ENCODE data around the gene FILIP1. TPM values are rescaled to one million over a fixed set of nuclear protein-coding genes. Genes with fewer than 3 reads are reported as not detected.

Gene FILIP1
- total RNA-seq, 1 donor from 2014 or later, result not detected

DNA sequence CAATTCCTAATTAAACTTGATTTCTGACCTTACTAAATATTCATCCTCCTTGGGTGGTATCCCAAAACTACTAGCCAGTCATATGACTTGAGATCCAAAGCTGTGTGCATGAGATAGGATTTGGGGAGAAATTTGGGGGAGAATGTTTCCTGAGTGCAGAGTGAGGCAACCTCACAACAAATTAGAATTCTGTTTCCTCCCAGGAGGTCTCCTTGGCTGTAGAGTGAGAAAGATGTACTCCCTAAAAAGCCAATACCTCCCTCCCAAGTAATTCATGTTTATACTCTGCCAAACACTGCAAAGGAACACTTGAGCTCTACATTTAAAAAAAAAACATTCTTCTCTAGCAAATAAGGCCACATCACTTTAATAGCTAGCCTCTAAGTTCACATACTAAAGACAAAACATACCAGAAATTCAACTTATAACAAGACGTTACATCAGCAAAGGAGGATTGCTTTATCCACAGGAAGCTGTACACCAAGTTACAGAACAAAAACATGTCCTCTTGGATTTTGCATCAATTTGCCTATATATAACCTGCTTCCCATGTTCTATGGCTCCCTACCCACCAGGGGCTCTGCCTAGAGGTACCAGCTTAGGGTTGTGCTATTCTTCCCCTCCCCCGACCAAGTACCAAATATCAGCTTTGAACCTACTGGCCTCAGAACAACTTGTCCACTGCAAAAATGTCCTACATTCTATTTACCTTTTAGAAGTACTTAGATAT, 193.6 kb downstream of the FILIP1 start:
- intact Hi-C loops (cut with micrococcal nuclease), result no loop called here

GRCh38 chr6:75296811-75297779, 196.5 kb downstream of the FILIP1 start:
- intact Hi-C loops (cut with micrococcal nuclease), result loop anchor here (1.0 kb wide), 2 partner anchors 12 to 229 kb away; no protein-coding TSS in a partner anchor

DNA sequence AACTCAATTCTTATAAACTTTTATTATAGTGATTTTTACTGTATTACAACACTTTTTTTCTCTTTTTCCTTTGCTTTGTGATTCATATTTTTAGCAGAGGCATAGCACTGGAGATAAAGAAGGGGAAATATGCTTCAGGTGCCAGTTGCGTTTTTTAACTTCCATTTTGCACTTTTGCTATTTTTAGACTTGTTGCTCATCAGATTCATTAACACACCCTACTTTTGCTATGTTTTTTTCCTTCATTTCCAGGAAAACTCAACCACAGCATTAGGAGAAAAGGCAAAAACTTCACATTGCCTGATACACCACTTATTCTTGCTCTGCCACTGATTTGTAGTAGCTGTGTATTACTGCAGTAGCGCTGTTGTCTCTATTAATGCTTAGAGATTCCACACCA, 201.0 kb downstream of the FILIP1 start:
- intact Hi-C loops (cut with micrococcal nuclease), result no loop called here

- intact Hi-C loops (cut with micrococcal nuclease), result no loop called here
These were observed 201.9 kb downstream of the FILIP1 start for GRCh38 chr6:75291744-75292143.

DNA sequence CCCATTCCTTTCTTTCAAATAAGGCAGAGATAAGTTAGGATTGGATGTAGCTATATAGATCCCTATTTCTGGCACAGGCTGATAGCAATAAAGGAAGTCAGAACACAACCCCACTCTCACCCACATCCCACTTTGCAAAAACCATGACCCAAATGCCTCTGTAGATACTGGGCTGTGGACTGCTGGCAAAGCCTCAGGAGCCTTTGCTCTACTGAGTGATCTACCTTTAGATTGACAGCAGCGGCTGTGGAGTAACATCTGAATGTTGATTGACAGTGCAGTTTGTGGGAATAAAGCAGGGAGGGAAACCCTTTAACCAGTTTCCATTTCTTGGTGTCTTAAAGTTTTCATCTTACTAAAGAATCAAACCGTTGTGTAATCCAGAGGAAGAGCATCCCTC, 202.3 kb downstream of the FILIP1 start:
- intact Hi-C loops (cut with micrococcal nuclease), result no loop called here

DNA sequence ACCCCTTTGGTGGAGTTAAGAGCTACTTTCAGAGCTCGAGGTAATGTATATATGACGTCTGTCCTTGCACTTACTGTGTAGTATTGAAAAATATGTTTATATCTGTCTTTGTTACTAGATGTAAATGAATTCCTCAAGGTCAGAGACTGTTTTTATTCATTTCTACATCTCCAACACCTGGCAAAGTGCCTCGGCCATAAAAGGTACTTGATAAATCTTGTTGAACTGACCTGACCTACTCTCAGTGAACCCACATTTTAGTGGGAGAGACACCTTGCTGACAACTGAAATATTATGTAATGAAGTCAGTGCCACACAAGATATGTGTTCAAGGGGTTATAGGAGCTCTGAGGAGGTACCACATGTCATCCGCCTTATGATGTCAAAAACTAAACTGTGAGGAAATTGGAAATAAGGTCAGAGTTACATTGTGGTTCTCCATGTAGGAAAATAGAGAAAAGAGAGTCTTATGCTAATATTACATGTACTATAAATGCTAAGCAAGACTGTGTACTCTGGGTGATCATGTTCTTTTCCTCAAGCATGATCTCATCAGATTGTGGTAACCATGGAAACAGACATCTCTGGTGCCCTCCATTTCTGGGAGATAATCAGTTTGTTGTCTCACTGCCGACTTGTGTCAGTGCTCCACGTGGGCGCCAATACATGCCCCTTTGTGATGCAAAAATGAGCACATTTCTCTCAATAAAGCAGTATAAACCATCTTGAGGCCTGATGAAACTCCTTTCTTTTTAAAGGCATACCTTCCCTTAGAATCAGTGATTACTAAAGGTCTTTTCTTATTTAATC, 203.3 kb downstream of the FILIP1 start:
- intact Hi-C loops (cut with micrococcal nuclease), result no loop called here

GRCh38 chr6:75288023-75288422, 205.6 kb downstream of the FILIP1 start:
- intact Hi-C loops (cut with micrococcal nuclease), result loop anchor here (10.0 kb wide), 1 partner anchor 1833 kb away; the partner anchor contains the start of gene CGAS

GRCh38 chr6:75287424-75287823, 206.2 kb downstream of the FILIP1 start:
- intact Hi-C loops (cut with micrococcal nuclease), result loop anchor here (10.0 kb wide), 1 partner anchor 1833 kb away; the partner anchor contains the start of gene CGAS

DNA sequence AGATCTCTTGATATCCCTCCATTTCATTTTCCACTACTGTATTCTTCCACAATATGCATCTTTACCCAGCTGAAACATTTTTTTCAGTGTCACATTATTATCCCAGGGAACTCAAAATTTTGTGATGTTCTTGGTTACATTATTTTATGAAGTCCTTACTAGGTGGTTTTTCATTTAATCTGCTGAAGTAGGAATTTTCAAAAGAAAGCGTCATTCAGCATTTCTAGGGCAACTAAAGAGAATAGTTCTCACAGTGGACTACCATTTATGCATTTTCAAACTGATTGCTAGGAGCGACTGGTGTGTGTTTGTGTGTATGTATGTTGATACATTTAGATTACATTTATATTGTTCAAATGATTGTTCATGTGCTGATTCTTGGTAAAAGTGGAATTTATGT, 206.6 kb downstream of the FILIP1 start:
- intact Hi-C loops (cut with micrococcal nuclease), result loop anchor here (10.0 kb wide), 1 partner anchor 1832 kb away; the partner anchor contains the start of gene CGAS

GRCh38 chr6:75285283-75285639, 208.3 kb downstream of the FILIP1 start:
- intact Hi-C loops (cut with micrococcal nuclease), result loop anchor here (1.0 to 10.0 kb wide), 2 partner anchors 12 to 1830 kb away; partner anchors contain the start of gene CGAS

GRCh38 chr6:75284632-75285282, 208.8 kb downstream of the FILIP1 start, which contains the start of gene TMEM30A:
Gene TMEM30A, minus strand, starts transcription at chr6:75284792. Its CDS starts 154 bp downstream, at chr6:75284638.
- intact Hi-C loops (cut with micrococcal nuclease), result loop anchor here (1.0 to 10.0 kb wide), 7 partner anchors 13 to 1830 kb away; partner anchors contain the start of genes CD109, CGAS, COX7A2 and EEF1A1

- intact Hi-C loops (cut with micrococcal nuclease), result loop anchor here (1.0 to 10.0 kb wide), 6 partner anchors 18 to 1829 kb away; partner anchors contain the start of genes CD109, CGAS, COX7A2 and EEF1A1
These were observed 209.5 kb downstream of the FILIP1 start for GRCh38 chr6:75283907-75284631.

DNA sequence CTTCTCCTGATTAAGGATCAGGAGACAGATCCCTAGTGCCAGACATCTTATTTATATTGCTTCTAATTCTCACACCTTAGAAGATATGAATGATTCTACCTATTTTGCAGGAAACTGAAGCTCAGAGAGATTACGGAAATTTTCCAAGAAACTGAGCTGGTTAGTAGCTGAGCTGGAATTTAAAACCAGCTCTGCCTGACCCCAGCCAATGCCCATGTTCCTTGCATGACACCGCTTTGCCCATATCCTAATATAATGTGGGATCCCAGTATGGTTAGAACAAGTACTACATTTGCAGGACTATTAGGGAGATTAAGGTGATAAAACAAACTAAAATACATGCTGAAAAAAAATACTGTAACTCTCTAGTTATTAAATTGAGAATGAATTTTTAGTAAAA, 210.9 kb downstream of the FILIP1 start:
- intact Hi-C loops (cut with micrococcal nuclease), result loop anchor here (10.0 kb wide), 1 partner anchor 1828 kb away; the partner anchor contains the start of gene CGAS

GRCh38 chr6:75281653-75282052, 211.9 kb downstream of the FILIP1 start:
- intact Hi-C loops (cut with micrococcal nuclease), result loop anchor here (10.0 kb wide), 1 partner anchor 1827 kb away; the partner anchor contains the start of gene CGAS

- intact Hi-C loops (cut with micrococcal nuclease), result loop anchor here (10.0 kb wide), 1 partner anchor 1825 kb away; the partner anchor contains the start of gene CGAS
These were observed 213.3 kb downstream of the FILIP1 start for GRCh38 chr6:75280131-75280855.

DNA sequence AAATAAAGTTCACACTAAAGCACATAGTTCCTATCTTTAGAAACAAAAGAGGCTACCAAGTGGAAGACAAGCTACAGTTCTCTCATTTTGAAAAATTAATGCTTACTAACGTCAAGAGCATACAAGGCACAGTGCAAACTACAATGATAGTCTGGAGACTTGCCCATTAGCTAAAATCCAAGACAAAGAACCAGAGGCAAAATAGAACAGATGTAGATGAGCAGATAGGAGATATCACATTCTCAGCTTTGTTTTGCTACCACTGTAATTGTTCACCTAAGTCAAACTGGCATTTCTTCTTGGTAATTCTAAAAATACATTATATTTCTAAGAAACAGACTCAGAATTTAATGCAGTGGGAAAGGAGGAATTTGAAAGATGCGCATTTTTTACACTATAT, 214.2 kb downstream of the FILIP1 start:
- intact Hi-C loops (cut with micrococcal nuclease), result no loop called here

DNA sequence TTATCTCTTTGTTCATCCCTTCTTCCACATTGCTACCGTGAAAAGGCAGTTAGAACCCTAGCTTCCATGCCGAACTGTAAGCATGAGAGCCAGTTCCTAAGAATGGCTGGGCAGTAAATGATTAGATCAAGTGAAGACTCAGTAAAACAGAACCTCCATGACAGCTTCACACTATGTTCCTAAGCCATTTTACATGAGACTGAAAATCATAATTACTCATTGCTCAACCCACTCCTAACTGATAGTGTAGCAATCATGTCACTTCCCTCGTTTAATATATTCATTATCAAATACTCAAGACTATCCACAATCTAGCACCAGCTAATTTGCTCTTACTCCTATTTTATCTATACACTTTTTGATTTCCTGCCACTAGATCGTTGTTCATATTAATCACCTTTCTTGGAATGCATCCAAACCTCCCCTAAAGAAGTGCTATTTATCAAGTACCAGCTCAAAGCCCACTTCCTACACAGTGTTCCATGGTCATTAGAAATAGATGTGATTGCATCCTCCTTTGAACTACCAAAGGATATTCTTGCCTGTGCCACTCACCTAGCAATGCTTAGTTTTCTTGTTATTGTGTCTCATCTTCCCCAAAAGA, 215.0 kb downstream of the FILIP1 start:
- intact Hi-C loops (cut with micrococcal nuclease), result no loop called here

- intact Hi-C loops (cut with micrococcal nuclease), result no loop called here
These were observed 218.5 kb downstream of the FILIP1 start for GRCh38 chr6:75275067-75275466.

All from T-helper 2 cell treated with Interferon-gamma antibody and Interleukin-4, amounts not matched to agents 100 ng/mL and 5 ng/mL, for 36 hours (primary cell).